PC-3 (cell line): ENCODE results near the gene PAGR1.

Experiments used
- CTCF ChIP-seq: fragments of 300-600 bp; sonication (generic); conservative IDR thresholded peaks from 2 replicates; pipeline ENCODE4 v1.5.1; 2017; ENCODE audit warnings: antibody characterized with exemption, low read depth, mild to moderate bottlenecking, low read length
- EZH2 ChIP-seq: fragments of 300-600 bp; sonication (generic); IDR thresholded peaks from one replicate; pipeline ENCODE4 v1.6.1; 2017; ENCODE audit warnings: antibody characterized with exemption, mild to moderate bottlenecking, low read length; ENCODE audit not compliant: unreplicated experiment
- EZH2phosphoT487 ChIP-seq: fragments of 300-600 bp; sonication (generic); IDR thresholded peaks from 2 replicates; pipeline ENCODE4 v1.6.1; 2018; ENCODE audit warnings: mild to moderate bottlenecking, antibody characterized with exemption, low read length, borderline replicate concordance

DNA sequence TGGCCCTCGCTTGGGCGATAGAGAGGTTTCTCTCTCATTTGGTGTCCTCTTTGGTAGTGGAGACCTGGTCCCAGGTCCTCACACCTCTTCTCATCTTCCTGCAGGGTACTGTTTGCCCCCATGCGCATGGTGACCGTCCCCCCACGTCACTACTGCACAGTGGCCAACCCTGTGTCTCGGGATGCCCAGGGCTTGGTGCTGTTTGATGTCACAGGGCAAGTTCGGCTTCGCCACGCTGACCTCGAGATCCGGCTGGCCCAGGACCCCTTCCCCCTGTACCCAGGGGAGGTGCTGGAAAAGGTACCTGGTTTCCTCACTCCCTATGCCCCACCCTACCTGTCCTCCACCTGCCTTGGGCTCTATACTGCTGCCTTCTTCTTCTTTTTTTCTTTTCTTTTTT is 14.8 kb downstream of the PAGR1 start:
- TF ChIP-seq EZH2 (no peak), CTCF (no peak), EZH2phosphoT487 (no peak)
